ENCODE measurements around the gene PLA2G2C. TPM values are rescaled to one million over a fixed set of nuclear protein-coding genes. Genes with fewer than 3 reads are reported as not detected.

The PLA2G2C gene
- total RNA-seq, 1 experiment from 2014 or later = not detected

DNA sequence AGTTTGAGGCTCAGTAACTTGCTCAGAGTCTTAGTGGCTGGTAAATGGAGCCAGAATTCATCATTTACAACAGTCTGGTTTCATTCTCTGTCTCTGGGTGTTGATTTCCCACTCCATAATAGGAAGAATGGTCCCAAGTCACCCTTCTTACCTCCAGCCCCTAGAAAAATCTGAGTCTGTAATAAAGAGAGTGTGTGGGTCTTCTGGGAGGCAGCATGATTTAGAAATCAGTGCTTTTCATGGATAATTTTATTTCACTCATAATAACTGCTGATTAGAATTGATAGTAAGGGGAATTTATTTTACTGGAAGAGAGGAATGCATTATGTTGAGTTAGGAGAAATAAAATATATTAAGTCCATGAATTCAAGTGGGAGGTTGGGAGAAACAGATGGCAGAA is 69.1 kb downstream of the PLA2G2C start (continued):
- TF ChIP-seq SMAD3 (CRISPR knock-in tag; IDR thresholded peaks at IDR 0.05; ENCODE audit: borderline replicate concordance) = no peak
- TF ChIP-seq, protein P1, sequence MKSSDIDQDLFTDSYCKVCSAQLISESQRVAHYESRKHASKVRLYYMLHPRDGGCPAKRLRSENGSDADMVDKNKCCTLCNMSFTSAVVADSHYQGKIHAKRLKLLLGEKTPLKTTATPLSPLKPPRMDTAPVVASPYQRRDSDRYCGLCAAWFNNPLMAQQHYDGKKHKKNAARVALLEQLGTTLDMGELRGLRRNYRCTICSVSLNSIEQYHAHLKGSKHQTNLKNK (CRISPR knock-in tag; IDR thresholded peaks at IDR 0.05) = no peak
- no peak for TF ChIP-seq ZNF396 (CRISPR knock-in tag; IDR thresholded peaks at IDR 0.05; ENCODE audit: borderline replicate concordance)
- no peak for TF ChIP-seq ESRRA (CRISPR knock-in tag; IDR thresholded peaks at IDR 0.05; ENCODE audit: borderline replicate concordance)
- TF ChIP-seq, protein P2, sequence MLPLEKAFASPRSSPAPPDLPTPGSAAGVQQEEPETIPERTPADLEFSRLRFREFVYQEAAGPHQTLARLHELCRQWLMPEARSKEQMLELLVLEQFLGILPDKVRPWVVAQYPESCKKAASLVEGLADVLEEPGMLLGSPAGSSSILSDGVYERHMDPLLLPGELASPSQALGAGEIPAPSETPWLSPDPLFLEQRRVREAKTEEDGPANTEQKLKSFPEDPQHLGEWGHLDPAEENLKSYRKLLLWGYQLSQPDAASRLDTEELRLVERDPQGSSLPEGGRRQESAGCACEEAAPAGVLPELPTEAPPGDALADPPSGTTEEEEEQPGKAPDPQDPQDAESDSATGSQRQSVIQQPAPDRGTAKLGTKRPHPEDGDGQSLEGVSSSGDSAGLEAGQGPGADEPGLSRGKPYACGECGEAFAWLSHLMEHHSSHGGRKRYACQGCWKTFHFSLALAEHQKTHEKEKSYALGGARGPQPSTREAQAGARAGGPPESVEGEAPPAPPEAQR (CRISPR knock-in tag; IDR thresholded peaks at IDR 0.05) = no peak
- TF ChIP-seq, protein P3, sequence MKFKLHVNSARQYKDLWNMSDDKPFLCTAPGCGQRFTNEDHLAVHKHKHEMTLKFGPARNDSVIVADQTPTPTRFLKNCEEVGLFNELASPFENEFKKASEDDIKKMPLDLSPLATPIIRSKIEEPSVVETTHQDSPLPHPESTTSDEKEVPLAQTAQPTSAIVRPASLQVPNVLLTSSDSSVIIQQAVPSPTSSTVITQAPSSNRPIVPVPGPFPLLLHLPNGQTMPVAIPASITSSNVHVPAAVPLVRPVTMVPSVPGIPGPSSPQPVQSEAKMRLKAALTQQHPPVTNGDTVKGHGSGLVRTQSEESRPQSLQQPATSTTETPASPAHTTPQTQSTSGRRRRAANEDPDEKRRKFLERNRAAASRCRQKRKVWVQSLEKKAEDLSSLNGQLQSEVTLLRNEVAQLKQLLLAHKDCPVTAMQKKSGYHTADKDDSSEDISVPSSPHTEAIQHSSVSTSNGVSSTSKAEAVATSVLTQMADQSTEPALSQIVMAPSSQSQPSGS (CRISPR knock-in tag; IDR thresholded peaks at IDR 0.05; ENCODE audit: borderline replicate concordance, low read depth) = no peak
- TF ChIP-seq, protein P4, sequence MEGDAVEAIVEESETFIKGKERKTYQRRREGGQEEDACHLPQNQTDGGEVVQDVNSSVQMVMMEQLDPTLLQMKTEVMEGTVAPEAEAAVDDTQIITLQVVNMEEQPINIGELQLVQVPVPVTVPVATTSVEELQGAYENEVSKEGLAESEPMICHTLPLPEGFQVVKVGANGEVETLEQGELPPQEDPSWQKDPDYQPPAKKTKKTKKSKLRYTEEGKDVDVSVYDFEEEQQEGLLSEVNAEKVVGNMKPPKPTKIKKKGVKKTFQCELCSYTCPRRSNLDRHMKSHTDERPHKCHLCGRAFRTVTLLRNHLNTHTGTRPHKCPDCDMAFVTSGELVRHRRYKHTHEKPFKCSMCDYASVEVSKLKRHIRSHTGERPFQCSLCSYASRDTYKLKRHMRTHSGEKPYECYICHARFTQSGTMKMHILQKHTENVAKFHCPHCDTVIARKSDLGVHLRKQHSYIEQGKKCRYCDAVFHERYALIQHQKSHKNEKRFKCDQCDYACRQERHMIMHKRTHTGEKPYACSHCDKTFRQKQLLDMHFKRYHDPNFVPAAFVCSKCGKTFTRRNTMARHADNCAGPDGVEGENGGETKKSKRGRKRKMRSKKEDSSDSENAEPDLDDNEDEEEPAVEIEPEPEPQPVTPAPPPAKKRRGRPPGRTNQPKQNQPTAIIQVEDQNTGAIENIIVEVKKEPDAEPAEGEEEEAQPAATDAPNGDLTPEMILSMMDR (IDR thresholded peaks at IDR 0.05) = no peak

DNA sequence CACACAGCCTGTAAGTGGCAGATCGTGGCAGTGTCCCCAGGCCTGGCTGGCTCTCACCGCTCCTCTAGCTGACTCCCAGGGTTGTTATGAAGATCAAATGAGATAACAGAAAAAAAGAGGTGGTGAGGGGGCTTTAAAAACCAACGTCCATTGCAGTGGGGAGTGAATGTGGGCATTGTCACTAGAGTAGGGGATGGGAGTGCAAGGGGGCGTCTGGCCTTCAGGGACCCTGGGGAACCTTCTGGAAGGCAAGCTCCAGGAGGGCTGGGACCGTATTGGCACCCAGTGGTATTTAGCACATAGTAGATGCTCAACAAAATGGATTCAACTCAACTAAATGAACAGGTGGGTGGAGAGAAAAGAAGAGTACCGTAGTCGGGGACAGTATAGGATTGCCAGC is 70.4 kb downstream of the PLA2G2C start:
- Mint-ChIP-seq H3K4me3 (no peak overlapping the region), H3K9me3 (no peaks in the 10 kb centered on the region), H3K4me1 (peaks cover 11% of the 10 kb centered on the region), H3K27ac (no peak overlapping the region), H3K36me3 (no peaks in the 10 kb centered on the region), H3K27me3 (ENCODE audit: low read depth) (no peaks in the 10 kb centered on the region)
- ChIA-PET CTCF (interaction anchor here (1.4 to 2.8 kb wide), 3 partner anchors 37 to 141 kb away, joined by 3 to 22 read pairs (median 17); no protein-coding TSS in a partner anchor), POLR2A (no interaction called here)
- TF ChIP-seq FOXK1 (CRISPR knock-in tag; IDR thresholded peaks at IDR 0.05) = no peak
- TF ChIP-seq NFYB (CRISPR knock-in tag; conservative IDR thresholded peaks at IDR 0.05; ENCODE audit: low read depth) = no peak
- no peak for TF ChIP-seq SOX15 (CRISPR knock-in tag; IDR thresholded peaks at IDR 0.05)
- no peak for TF ChIP-seq ELF4 (CRISPR knock-in tag; IDR thresholded peaks at IDR 0.05; ENCODE audit: low read depth)
- TF ChIP-seq NFATC4 (CRISPR knock-in tag; IDR thresholded peaks at IDR 0.05) = no peak
- TF ChIP-seq, protein P5, sequence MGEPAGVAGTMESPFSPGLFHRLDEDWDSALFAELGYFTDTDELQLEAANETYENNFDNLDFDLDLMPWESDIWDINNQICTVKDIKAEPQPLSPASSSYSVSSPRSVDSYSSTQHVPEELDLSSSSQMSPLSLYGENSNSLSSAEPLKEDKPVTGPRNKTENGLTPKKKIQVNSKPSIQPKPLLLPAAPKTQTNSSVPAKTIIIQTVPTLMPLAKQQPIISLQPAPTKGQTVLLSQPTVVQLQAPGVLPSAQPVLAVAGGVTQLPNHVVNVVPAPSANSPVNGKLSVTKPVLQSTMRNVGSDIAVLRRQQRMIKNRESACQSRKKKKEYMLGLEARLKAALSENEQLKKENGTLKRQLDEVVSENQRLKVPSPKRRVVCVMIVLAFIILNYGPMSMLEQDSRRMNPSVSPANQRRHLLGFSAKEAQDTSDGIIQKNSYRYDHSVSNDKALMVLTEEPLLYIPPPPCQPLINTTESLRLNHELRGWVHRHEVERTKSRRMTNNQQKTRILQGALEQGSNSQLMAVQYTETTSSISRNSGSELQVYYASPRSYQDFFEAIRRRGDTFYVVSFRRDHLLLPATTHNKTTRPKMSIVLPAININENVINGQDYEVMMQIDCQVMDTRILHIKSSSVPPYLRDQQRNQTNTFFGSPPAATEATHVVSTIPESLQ (CRISPR knock-in tag; IDR thresholded peaks at IDR 0.05) = no peak
- no peak for TF ChIP-seq HMGA2 (CRISPR knock-in tag; IDR thresholded peaks at IDR 0.05)
- TF ChIP-seq, protein P1 (CRISPR knock-in tag; IDR thresholded peaks at IDR 0.05) = no peak
- TF ChIP-seq, protein P6, sequence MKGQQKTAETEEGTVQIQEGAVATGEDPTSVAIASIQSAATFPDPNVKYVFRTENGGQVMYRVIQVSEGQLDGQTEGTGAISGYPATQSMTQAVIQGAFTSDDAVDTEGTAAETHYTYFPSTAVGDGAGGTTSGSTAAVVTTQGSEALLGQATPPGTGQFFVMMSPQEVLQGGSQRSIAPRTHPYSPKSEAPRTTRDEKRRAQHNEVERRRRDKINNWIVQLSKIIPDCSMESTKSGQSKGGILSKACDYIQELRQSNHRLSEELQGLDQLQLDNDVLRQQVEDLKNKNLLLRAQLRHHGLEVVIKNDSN (CRISPR knock-in tag; IDR thresholded peaks at IDR 0.05) = no peak
- TF ChIP-seq, protein P7, sequence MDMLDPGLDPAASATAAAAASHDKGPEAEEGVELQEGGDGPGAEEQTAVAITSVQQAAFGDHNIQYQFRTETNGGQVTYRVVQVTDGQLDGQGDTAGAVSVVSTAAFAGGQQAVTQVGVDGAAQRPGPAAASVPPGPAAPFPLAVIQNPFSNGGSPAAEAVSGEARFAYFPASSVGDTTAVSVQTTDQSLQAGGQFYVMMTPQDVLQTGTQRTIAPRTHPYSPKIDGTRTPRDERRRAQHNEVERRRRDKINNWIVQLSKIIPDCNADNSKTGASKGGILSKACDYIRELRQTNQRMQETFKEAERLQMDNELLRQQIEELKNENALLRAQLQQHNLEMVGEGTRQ (CRISPR knock-in tag; IDR thresholded peaks at IDR 0.05) = no peak
- TF ChIP-seq, protein P8, sequence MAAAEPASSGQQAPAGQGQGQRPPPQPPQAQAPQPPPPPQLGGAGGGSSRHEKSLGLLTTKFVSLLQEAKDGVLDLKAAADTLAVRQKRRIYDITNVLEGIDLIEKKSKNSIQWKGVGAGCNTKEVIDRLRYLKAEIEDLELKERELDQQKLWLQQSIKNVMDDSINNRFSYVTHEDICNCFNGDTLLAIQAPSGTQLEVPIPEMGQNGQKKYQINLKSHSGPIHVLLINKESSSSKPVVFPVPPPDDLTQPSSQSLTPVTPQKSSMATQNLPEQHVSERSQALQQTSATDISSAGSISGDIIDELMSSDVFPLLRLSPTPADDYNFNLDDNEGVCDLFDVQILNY (CRISPR knock-in tag; IDR thresholded peaks at IDR 0.05) = no peak
- no peak for TF ChIP-seq TCF7 (CRISPR knock-in tag; IDR thresholded peaks at IDR 0.05; ENCODE audit: low read depth)
- TF ChIP-seq TP53 (CRISPR knock-in tag; IDR thresholded peaks at IDR 0.05) = no peak
- TF ChIP-seq GTF2I (CRISPR knock-in tag; conservative IDR thresholded peaks at IDR 0.05) = no peak
- DNase-seq (ENCODE audit: low spot score) (no peak), ATAC-seq (no peak)

Data from WTC11 (cell line).